Mesenchymal stem cell (in vitro differentiated cells and primary cell): ENCODE measurements around the gene S100A4. TPM values are rescaled to one million over a fixed set of nuclear protein-coding genes. Genes with fewer than 3 reads are reported as not detected.
"Not testable (repeated sequence)": the region's sequence is repeated elsewhere in the genome, so short reads cannot be mapped to it uniquely, and the experiment has no call there.

Source experiments
- DNase-seq: peaks from one replicate; pipeline ENCODE4 v3.0.0-alpha.2; 2013
- H2AFZ ChIP-seq: one replicate; pipeline ENCODE4 v1.6.1; 2013; ENCODE audit warnings: low read depth, mild to moderate bottlenecking, control low read depth, inconsistent platforms, low read length, moderate library complexity
- H2AK5ac ChIP-seq: 2 replicates; pipeline ENCODE4 v1.6.1; 2013; ENCODE audit warnings: low read length, moderate library complexity, mild to moderate bottlenecking, inconsistent platforms; ENCODE audit not compliant: severe bottlenecking
- H2BK120ac ChIP-seq: one replicate; pipeline ENCODE4 v1.6.1; 2013; ENCODE audit warnings: low read depth, mild to moderate bottlenecking, inconsistent platforms, low read length, moderate library complexity
- H2BK12ac ChIP-seq, 2 experiments: one replicate each; pipeline ENCODE4 v1.6.1; 2013; ENCODE audit warnings: inconsistent platforms in 2 of 2, low read length in 2 of 2, mild to moderate bottlenecking in 2 of 2, moderate library complexity in 2 of 2, control low read depth in 1 of 2
- H2BK15ac ChIP-seq: one replicate; pipeline ENCODE4 v1.6.1; 2013; ENCODE audit warnings: mild to moderate bottlenecking, low read depth, inconsistent platforms; ENCODE audit not compliant: poor library complexity, severe bottlenecking
- H2BK5ac ChIP-seq: 2 replicates; pipeline ENCODE4 v1.6.1; 2013; ENCODE audit warnings: low read depth, mild to moderate bottlenecking, low read length, control low read depth, inconsistent platforms; ENCODE audit not compliant: poor library complexity, severe bottlenecking
- H3K14ac ChIP-seq, 2 experiments: one replicate each; pipeline ENCODE4 v1.6.1; 2013; ENCODE audit warnings: inconsistent platforms in 2 of 2, low read length in 2 of 2, control low read depth in 1 of 2, mild to moderate bottlenecking in 1 of 2, moderate library complexity in 1 of 2
- H3K18ac ChIP-seq, 2 experiments: one replicate each; pipeline ENCODE4 v1.6.1; 2013; ENCODE audit warnings: inconsistent platforms in 2 of 2, low read length in 2 of 2, control low read depth in 1 of 2, low read depth in 1 of 2, mild to moderate bottlenecking in 1 of 2
- H3K23ac ChIP-seq, 2 experiments: one replicate each; pipeline ENCODE4 v1.6.1; 2013; ENCODE audit warnings: inconsistent platforms in 2 of 2, low read length in 2 of 2, mild to moderate bottlenecking in 2 of 2, moderate library complexity in 2 of 2, control low read depth in 1 of 2
- H3K27ac ChIP-seq: 2 replicates; pipeline ENCODE4 v1.5.1; 2013; ENCODE audit warnings: mild to moderate bottlenecking, moderate library complexity, low read length, control low read depth, inconsistent platforms; ENCODE audit not compliant: poor library complexity, severe bottlenecking
- H3K27me3 ChIP-seq, 2 experiments: 2 replicates each; pipeline versions ENCODE4 v1.6.1 to v1.7.0; 2013; ENCODE audit warnings: low read length in 2 of 2, mild to moderate bottlenecking in 2 of 2, moderate library complexity in 2 of 2, control low read depth in 1 of 2, inconsistent platforms in 1 of 2; ENCODE audit not compliant: control insufficient read depth in 1 of 2, insufficient read depth in 1 of 2
- H3K36me3 ChIP-seq, 2 experiments: 2 replicates each; pipeline versions ENCODE4 v1.6.1 to v1.7.0; 2013; ENCODE audit warnings: low read length in 2 of 2, control low read depth in 1 of 2, inconsistent platforms in 1 of 2, low read depth in 1 of 2, mild to moderate bottlenecking in 1 of 2; ENCODE audit not compliant: insufficient read depth in 2 of 2, control insufficient read depth in 1 of 2
- H3K4ac ChIP-seq, 2 experiments: one replicate each; pipeline ENCODE4 v1.6.1; 2013; ENCODE audit warnings: inconsistent platforms in 2 of 2, low read length in 2 of 2, mild to moderate bottlenecking in 2 of 2, moderate library complexity in 2 of 2, control low read depth in 1 of 2, low read depth in 1 of 2
- H3K4me1 ChIP-seq: 2 replicates; pipeline ENCODE4 v1.6.1; 2013; ENCODE audit warnings: low read depth, low read length, control low read depth; ENCODE audit not compliant: control insufficient read depth, insufficient read depth
- H3K4me2 ChIP-seq: 2 replicates; pipeline ENCODE4 v1.6.1; 2013; ENCODE audit warnings: low read length, mild to moderate bottlenecking, inconsistent platforms; ENCODE audit not compliant: poor library complexity, severe bottlenecking
- H3K4me3 ChIP-seq, 2 experiments: 2 replicates each; pipeline versions ENCODE4 v1.5.1 to v1.7.0; 2013; ENCODE audit warnings: low read length in 2 of 2, mild to moderate bottlenecking in 2 of 2, control low read depth in 1 of 2, low read depth in 1 of 2; ENCODE audit not compliant: insufficient read depth in 1 of 2
- H3K79me1 ChIP-seq: replicated peaks from 2 replicates; pipeline ENCODE4 v1.6.1; 2013; ENCODE audit warnings: mild to moderate bottlenecking, control low read depth, low read length, inconsistent platforms; ENCODE audit not compliant: poor library complexity, severe bottlenecking
- H3K9ac ChIP-seq: 2 replicates; pipeline ENCODE4 v1.7.0; 2013; ENCODE audit warnings: mild to moderate bottlenecking, low read length, moderate library complexity
- H3K9me3 ChIP-seq: 2 replicates; pipeline ENCODE4 v1.7.0; 2013; ENCODE audit warnings: mild to moderate bottlenecking, low read length; ENCODE audit not compliant: control insufficient read depth
- H4K8ac ChIP-seq: one replicate; pipeline ENCODE4 v1.6.1; 2013; ENCODE audit warnings: inconsistent platforms, mild to moderate bottlenecking, low read length, moderate library complexity
- H4K91ac ChIP-seq: one replicate; pipeline ENCODE4 v1.6.1; 2013; ENCODE audit warnings: mild to moderate bottlenecking, low read length, inconsistent platforms
- WGBS: methylation state at CpG from one replicate; pipeline ENCODE4 v1.1.7; 2013; ENCODE audit warnings: mixed read lengths; 5-methylcytosine and 5-hydroxymethylcytosine counted together
- polyA plus RNA-seq, 2 experiments: library from polyadenylated mRNA; stranded (reverse); fragments of 200-250 nt; gene quantifications; one replicate each; pipeline ENCODE4 v1.2.3, GENCODE V29; 2013

Gene S100A4
- 636 TPM for polyA plus RNA-seq (2013, experiment 1 of 2)
- 654 TPM for polyA plus RNA-seq (2013, experiment 2 of 2)

- Histone ChIP-seq H3K9ac (peak within 1 kb of the TSS; percentile 95), H2BK120ac (peak within 1 kb of the TSS; percentile 92), H4K8ac (peak within 1 kb of the TSS; percentile 99), H3K23ac (peak within 1 kb of the TSS in 1 of 2 experiments; percentile 46), H2BK15ac (peak within 1 kb of the TSS; percentile 99), H3K4me1 (peaks cover 76% of the 10 kb centered on the region), H3K36me3 (peaks cover 12 to 25% of the 10 kb centered on the region in 2 experiments), H3K27ac (peak within 1 kb of the TSS; percentile 93), H3K9me3 (no peaks in the 10 kb centered on the region), H2AFZ (peak within 1 kb of the TSS; percentile 29), H3K14ac (peak within 1 kb of the TSS in 1 of 2 experiments; percentile 93), H3K4ac (peak within 1 kb of the TSS; percentile 95 to 98), H2BK5ac (peak within 1 kb of the TSS; percentile 62), H3K27me3 (no peaks in the 10 kb centered on the region), H3K18ac (peak within 1 kb of the TSS; percentile 89 to 99), H2AK5ac (peak within 1 kb of the TSS; percentile 77), H3K79me1 (peaks cover 15% of the 10 kb centered on the region), H2BK12ac (peak within 1 kb of the TSS; percentile 87 to 100), H3K4me2 (peak within 1 kb of the TSS; percentile 47), H4K91ac (peak within 1 kb of the TSS; percentile 99), H3K4me3 (peak within 1 kb of the TSS; percentile 31 to 87)
- 42% methylated on average over 18 of the region's 19 CpGs for WGBS
- peak; percentile 95 for DNase-seq
These were observed at the start of gene S100A4 for GRCh38 chr1:153545067-153546055. Gene S100A4 (minus strand): TSS chr1:153545806. CDS start chr1:153544794, 1,012 bp downstream.

GRCh38 chr1:153592748-153593147, 47.1 kb upstream of the S100A4 start:
- no peak overlapping the region for H3K14ac ChIP-seq
- no peak overlapping the region for H3K27ac ChIP-seq
- H3K23ac ChIP-seq: no peak overlapping the region
- no peak overlapping the region for H2BK15ac ChIP-seq
- no peak for DNase-seq
- WGBS: 37% methylated on average over 1 of the region's 4 CpGs
- H3K4me1 ChIP-seq: peaks cover 4% of the 10 kb centered on the region
- H3K18ac ChIP-seq: no peak overlapping the region
- H3K4ac ChIP-seq: no peak overlapping the region
- no peak overlapping the region for H2BK5ac ChIP-seq
- H3K9me3 ChIP-seq: no peaks in the 10 kb centered on the region
- H3K27me3 ChIP-seq: no peaks in the 10 kb centered on the region
- H4K91ac ChIP-seq: no peak overlapping the region
- peaks cover 0 to 4% of the 10 kb centered on the region in 2 experiments for H3K36me3 ChIP-seq
- no peak overlapping the region for H2BK12ac ChIP-seq
- H3K4me3 ChIP-seq: no peak overlapping the region
- H2AFZ ChIP-seq: no peak overlapping the region
- H3K9ac ChIP-seq: peak overlapping the region; percentile 54
- H4K8ac ChIP-seq: no peak overlapping the region
- H2BK120ac ChIP-seq: no peak overlapping the region
- no peak overlapping the region for H2AK5ac ChIP-seq
- no peak overlapping the region for H3K4me2 ChIP-seq
- no peaks in the 10 kb centered on the region for H3K79me1 ChIP-seq

- no peak overlapping the region for H2BK15ac ChIP-seq
- H4K91ac ChIP-seq: no peak overlapping the region
- H2BK120ac ChIP-seq: no peak overlapping the region
- H3K27me3 ChIP-seq: no peaks in the 10 kb centered on the region
- H3K4me2 ChIP-seq: no peak overlapping the region
- H3K18ac ChIP-seq: no peak overlapping the region
- H3K4me1 ChIP-seq: no peaks in the 10 kb centered on the region
- H3K4ac ChIP-seq: no peak overlapping the region
- no peak overlapping the region for H3K9ac ChIP-seq
- no peak overlapping the region for H4K8ac ChIP-seq
- no peaks in the 10 kb centered on the region for H3K79me1 ChIP-seq
- H2AK5ac ChIP-seq: no peak overlapping the region
- no peak overlapping the region for H2BK5ac ChIP-seq
- H2BK12ac ChIP-seq: no peak overlapping the region
- H3K9me3 ChIP-seq: no peaks in the 10 kb centered on the region
- H3K14ac ChIP-seq: no peak overlapping the region
- no peak overlapping the region for H3K4me3 ChIP-seq
- no peak overlapping the region for H2AFZ ChIP-seq
- no peaks in the 10 kb centered on the region for H3K36me3 ChIP-seq
- no peak for DNase-seq
- H3K23ac ChIP-seq: no peak overlapping the region
- no CpG with 5 or more reads among the region's 2 CpGs for WGBS
- H3K27ac ChIP-seq: no peak overlapping the region
These were observed 42.9 kb upstream of the S100A4 start for GRCh38 chr1:153588482-153588881.

GRCh38 chr1:153588033-153588432, 42.4 kb upstream of the S100A4 start:
- H3K23ac ChIP-seq, H3K4me3 ChIP-seq, H3K36me3 ChIP-seq, H3K27ac ChIP-seq, H4K8ac ChIP-seq, H3K14ac ChIP-seq, H2BK15ac ChIP-seq, H3K18ac ChIP-seq, DNase-seq, H3K9me3 ChIP-seq, H2BK12ac ChIP-seq, H3K27me3 ChIP-seq, H3K79me1 ChIP-seq, H3K4me1 ChIP-seq, H3K9ac ChIP-seq, H2BK5ac ChIP-seq, H2BK120ac ChIP-seq, H2AFZ ChIP-seq, H3K4me2 ChIP-seq, H2AK5ac ChIP-seq, H3K4ac ChIP-seq, H4K91ac ChIP-seq: not testable (repeated sequence)
- 97% methylated on average over 8 of the region's 10 CpGs for WGBS
